Naive B cell (primary cell): ENCODE results near the gene STIM2. TPM values are rescaled to one million over a fixed set of nuclear protein-coding genes. Genes with fewer than 3 reads are reported as not detected.
A peak's percentile ranks its signal among the peaks of the same experiment; 100 is the strongest.

Experiments used
- ATAC-seq, 2 donors: fragments of 150-1000 bp; cut with Tn5 transposase; 2 replicates each; pipeline ENCODE4 v1.10.0; 2021; ENCODE audit warnings: low read depth in 2 of 2, mild to moderate bottlenecking in 2 of 2, moderate library complexity in 2 of 2
- DNase-seq: peaks from one replicate; pipeline ENCODE4 v3.0.0; 2022
- H3K27ac Mint-ChIP-seq, 6 donors: one replicate each; pipeline ENCODE4 v1.8.0; 2020 to 2022; ENCODE audit warnings: mild to moderate bottlenecking in 6 of 6, mixed read lengths in 6 of 6, moderate library complexity in 5 of 6, inconsistent platforms in 2 of 6
- H3K27me3 Mint-ChIP-seq, 3 donors: one replicate each; pipeline ENCODE4 v1.8.0; 2021 to 2022; ENCODE audit warnings: mixed read lengths in 3 of 3, mild to moderate bottlenecking in 1 of 3
- H3K36me3 Mint-ChIP-seq, 2 donors: one replicate each; pipeline ENCODE4 v1.8.0; 2020 to 2022; ENCODE audit warnings: mixed read lengths in 2 of 2, inconsistent platforms in 1 of 2, mild to moderate bottlenecking in 1 of 2
- H3K4me1 Mint-ChIP-seq, 3 donors: one replicate each; pipeline ENCODE4 v1.8.0; 2020 to 2022; ENCODE audit warnings: mixed read lengths in 3 of 3, inconsistent platforms in 1 of 3, mild to moderate bottlenecking in 1 of 3, moderate library complexity in 1 of 3
- H3K4me3 Mint-ChIP-seq, 8 donors: one replicate each; pipeline ENCODE4 v1.8.0; 2020 to 2022; ENCODE audit warnings: mild to moderate bottlenecking in 8 of 8, mixed read lengths in 8 of 8, moderate library complexity in 8 of 8, inconsistent platforms in 2 of 8
- H3K9me3 Mint-ChIP-seq, 7 donors: one replicate each; pipeline ENCODE4 v1.8.0; 2020 to 2022; ENCODE audit warnings: mixed read lengths in 7 of 7, mild to moderate bottlenecking in 5 of 7, inconsistent platforms in 2 of 7, moderate library complexity in 1 of 7
- polyA plus RNA-seq, 6 donors: library from polyadenylated mRNA; unstranded; fragments of 300-500 nt; fragmentation: Illumina TruSeq; gene quantifications; one replicate each; pipeline ENCODE4 v1.2.3, GENCODE V29; 2021; ENCODE audit warnings: low read depth in 6 of 6

The STIM2 gene
- polyA plus RNA-seq, 6 donors from 2014 or later, result 35.5 to 63.2 (median 46.0) TPM

GRCh38 chr4:26935397-26935796 is 74.8 kb downstream of the STIM2 start:
- Mint-ChIP-seq H3K27ac (peak overlapping the region; percentile 7 to 76 (median 64)), H3K4me1 (peaks cover 40 to 69% (median 58%) of the 10 kb centered on the region in 3 donors), H3K4me3 (no peak overlapping the region), H3K9me3 (no peaks in the 10 kb centered on the region), H3K27me3 (no peaks in the 10 kb centered on the region), H3K36me3 (no peaks in the 10 kb centered on the region)
- DNase-seq (no peak), ATAC-seq (no peak)

- ATAC-seq, result no peak
- Mint-ChIP-seq H3K4me1 (peaks cover 44 to 69% (median 65%) of the 10 kb centered on the region in 3 donors), H3K4me3 (peak overlapping the region in 1 of 8 donors; percentile 4)
These were observed 75.8 kb downstream of the STIM2 start for GRCh38 chr4:26936284-26937065.

GRCh38 chr4:26937139-26937538 is 76.5 kb downstream of the STIM2 start:
- no peaks in the 10 kb centered on the region for H3K27me3 Mint-ChIP-seq
- peak; percentile 33 for DNase-seq
- peaks cover 45 to 72% (median 71%) of the 10 kb centered on the region in 3 donors for H3K4me1 Mint-ChIP-seq
- H3K9me3 Mint-ChIP-seq, result no peaks in the 10 kb centered on the region
- peak; percentile 86 to 90 for ATAC-seq
- H3K27ac Mint-ChIP-seq, result peak overlapping the region in 2 of 6 donors; percentile 61 to 63
- H3K4me3 Mint-ChIP-seq, result peak overlapping the region in 2 of 8 donors; percentile 4 to 44
- H3K36me3 Mint-ChIP-seq, result no peaks in the 10 kb centered on the region

More at GRCh38 chr4:26936284-26937065, 75.8 kb downstream of the STIM2 start:
- Mint-ChIP-seq H3K27me3 (no peaks in the 10 kb centered on the region), H3K9me3 (no peaks in the 10 kb centered on the region), H3K27ac (peak overlapping the region; percentile 7 to 87 (median 64)), H3K36me3 (no peaks in the 10 kb centered on the region)
- DNase-seq, result no peak

GRCh38 chr4:26937567-26937966 is 76.9 kb downstream of the STIM2 start:
- no peaks in the 10 kb centered on the region for H3K36me3 Mint-ChIP-seq
- no peak overlapping the region for H3K4me3 Mint-ChIP-seq
- no peak for ATAC-seq
- H3K27ac Mint-ChIP-seq, result peak overlapping the region in 2 of 6 donors; percentile 16 to 61
- H3K4me1 Mint-ChIP-seq, result peaks cover 49 to 74% (median 74%) of the 10 kb centered on the region in 3 donors
- DNase-seq, result no peak
- H3K27me3 Mint-ChIP-seq, result no peaks in the 10 kb centered on the region
- no peaks in the 10 kb centered on the region for H3K9me3 Mint-ChIP-seq

DNA sequence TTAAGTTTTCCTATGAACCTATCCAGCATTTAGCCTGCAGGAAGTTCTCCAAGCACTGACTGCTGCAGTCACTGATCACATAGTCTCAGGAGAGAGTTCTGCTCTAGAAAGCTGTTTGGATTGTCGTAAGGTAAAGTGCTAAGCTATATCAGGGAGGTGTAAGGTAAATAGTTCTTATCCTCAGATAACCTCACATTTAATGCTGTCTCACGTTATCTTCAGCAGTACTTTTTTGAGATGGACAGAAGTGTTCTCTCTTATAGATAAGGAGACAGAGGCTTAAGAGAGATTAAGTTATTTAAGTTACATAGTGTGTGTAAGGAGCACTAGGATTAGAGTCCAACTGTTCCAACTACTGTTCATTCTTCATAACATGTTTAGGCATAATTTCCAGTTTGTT is 77.9 kb downstream of the STIM2 start:
- no peaks in the 10 kb centered on the region for H3K9me3 Mint-ChIP-seq

GRCh38 chr4:26941951-26942350 is 81.3 kb downstream of the STIM2 start:
- Mint-ChIP-seq H3K27me3 (no peaks in the 10 kb centered on the region), H3K36me3 (peaks cover 6 to 7% of the 10 kb centered on the region in 2 donors), H3K27ac (peak overlapping the region in 3 of 6 donors; percentile 1 to 19 (median 15)), H3K4me3 (peak overlapping the region in 1 of 8 donors; percentile 12), H3K4me1 (peaks cover 52 to 80% (median 67%) of the 10 kb centered on the region in 3 donors), H3K9me3 (peaks cover 0 to 15% (median 5%) of the 10 kb centered on the region in 7 donors)
- DNase-seq, result no peak
- ATAC-seq, result no peak

More for the DNA sequence above, 77.9 kb downstream of the STIM2 start:
- H3K27ac Mint-ChIP-seq, result peak overlapping the region in 1 of 6 donors; percentile 27
- H3K36me3 Mint-ChIP-seq, result no peaks in the 10 kb centered on the region
- H3K27me3 Mint-ChIP-seq, result no peaks in the 10 kb centered on the region
- DNase-seq, result no peak
- peaks cover 50 to 78% (median 78%) of the 10 kb centered on the region in 3 donors for H3K4me1 Mint-ChIP-seq
- no peak for ATAC-seq
- no peak overlapping the region for H3K4me3 Mint-ChIP-seq

- ATAC-seq (no peak), DNase-seq (no peak)
- Mint-ChIP-seq H3K36me3 (peaks cover 7 to 11% of the 10 kb centered on the region in 2 donors), H3K27ac (peak overlapping the region in 5 of 6 donors; percentile 14 to 79 (median 21)), H3K4me3 (no peak overlapping the region), H3K4me1 (peaks cover 45 to 77% (median 70%) of the 10 kb centered on the region in 3 donors), H3K9me3 (peaks cover 0 to 15% (median 5%) of the 10 kb centered on the region in 7 donors), H3K27me3 (no peaks in the 10 kb centered on the region)
These were observed 82.2 kb downstream of the STIM2 start for GRCh38 chr4:26942871-26943270.

DNA sequence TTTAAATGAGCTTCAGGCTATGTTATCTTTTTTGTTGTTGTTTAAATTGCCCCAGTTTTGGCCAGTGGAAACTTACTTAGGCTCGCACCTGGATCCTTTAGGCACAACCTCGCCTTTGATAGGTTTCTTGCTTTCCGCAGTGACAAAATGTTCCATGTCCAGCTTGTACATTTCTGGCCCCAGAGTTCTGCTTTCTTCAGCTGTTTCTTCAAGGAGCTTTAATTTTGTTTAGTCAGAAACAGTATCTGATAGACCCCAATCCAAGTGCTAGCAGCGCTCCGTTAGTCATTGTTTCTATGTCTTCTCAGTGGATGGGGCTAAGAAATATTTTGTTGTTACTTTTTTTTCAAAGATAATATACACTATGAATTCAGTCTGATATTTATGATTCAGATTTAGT is 82.8 kb downstream of the STIM2 start:
- Mint-ChIP-seq H3K4me1 (peaks cover 49 to 81% (median 75%) of the 10 kb centered on the region in 3 donors), H3K27me3 (no peaks in the 10 kb centered on the region), H3K27ac (peak overlapping the region in 2 of 6 donors; percentile 53 to 72), H3K4me3 (no peak overlapping the region), H3K36me3 (peaks cover 7 to 16% of the 10 kb centered on the region in 2 donors), H3K9me3 (peaks cover 0 to 15% (median 5%) of the 10 kb centered on the region in 7 donors)
- DNase-seq (no peak), ATAC-seq (no peak)

DNA sequence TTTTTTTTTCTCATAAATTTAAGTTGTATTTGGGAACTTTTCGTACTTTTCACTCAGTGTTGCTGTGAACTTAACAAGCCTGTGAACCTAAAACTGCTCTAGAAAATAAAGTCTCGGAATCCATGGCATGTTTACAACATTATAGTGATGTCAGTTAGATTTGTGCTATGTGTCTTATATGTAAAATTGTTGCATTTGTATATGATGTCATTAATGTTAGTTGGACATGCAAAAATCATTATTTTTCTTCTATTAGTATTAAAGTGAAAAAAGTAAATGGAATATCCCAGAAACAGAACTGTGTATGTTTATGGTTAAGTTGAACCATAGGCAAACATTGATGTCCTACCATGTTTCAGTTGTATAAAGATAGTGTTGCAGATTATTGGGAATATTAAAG is 85.2 kb downstream of the STIM2 start:
- peaks cover 44 to 59% (median 58%) of the 10 kb centered on the region in 3 donors for H3K4me1 Mint-ChIP-seq
- H3K27me3 Mint-ChIP-seq, result no peaks in the 10 kb centered on the region
- H3K9me3 Mint-ChIP-seq, result peaks cover 3 to 24% (median 10%) of the 10 kb centered on the region in 7 donors
- peaks cover 7 to 16% of the 10 kb centered on the region in 2 donors for H3K36me3 Mint-ChIP-seq
- ATAC-seq (no peak), DNase-seq (no peak)
- peak overlapping the region in 3 of 6 donors; percentile 4 to 79 (median 22) for H3K27ac Mint-ChIP-seq
- H3K4me3 Mint-ChIP-seq, result no peak overlapping the region

DNA sequence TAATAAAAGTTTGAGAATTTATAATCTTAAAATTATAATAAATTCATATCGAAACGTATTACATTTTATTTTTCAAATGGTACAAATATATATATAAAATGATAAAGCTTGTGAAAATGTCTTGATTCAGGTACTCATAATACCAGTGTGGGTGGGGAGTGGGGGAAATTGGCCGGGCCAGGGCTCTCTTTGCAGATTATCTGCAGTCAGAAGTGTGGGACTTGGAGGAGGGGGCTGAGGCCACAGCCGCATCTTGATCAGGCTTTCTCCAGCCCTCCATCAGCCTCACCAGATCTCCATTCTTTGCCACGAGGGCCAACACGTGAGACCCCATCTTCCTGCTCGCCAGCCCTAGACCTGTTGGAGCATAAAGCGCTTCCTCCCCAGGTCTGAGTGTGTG is 86.7 kb downstream of the STIM2 start:
- peaks cover 3 to 31% (median 10%) of the 10 kb centered on the region in 7 donors for H3K9me3 Mint-ChIP-seq
- peak overlapping the region in 4 of 6 donors; percentile 53 to 89 (median 60) for H3K27ac Mint-ChIP-seq
- ATAC-seq (no peak), DNase-seq (no peak)
- no peak overlapping the region for H3K4me3 Mint-ChIP-seq
- H3K4me1 Mint-ChIP-seq, result peaks cover 33 to 54% (median 54%) of the 10 kb centered on the region in 3 donors
- peaks cover 7 to 16% of the 10 kb centered on the region in 2 donors for H3K36me3 Mint-ChIP-seq
- H3K27me3 Mint-ChIP-seq, result no peaks in the 10 kb centered on the region

DNA sequence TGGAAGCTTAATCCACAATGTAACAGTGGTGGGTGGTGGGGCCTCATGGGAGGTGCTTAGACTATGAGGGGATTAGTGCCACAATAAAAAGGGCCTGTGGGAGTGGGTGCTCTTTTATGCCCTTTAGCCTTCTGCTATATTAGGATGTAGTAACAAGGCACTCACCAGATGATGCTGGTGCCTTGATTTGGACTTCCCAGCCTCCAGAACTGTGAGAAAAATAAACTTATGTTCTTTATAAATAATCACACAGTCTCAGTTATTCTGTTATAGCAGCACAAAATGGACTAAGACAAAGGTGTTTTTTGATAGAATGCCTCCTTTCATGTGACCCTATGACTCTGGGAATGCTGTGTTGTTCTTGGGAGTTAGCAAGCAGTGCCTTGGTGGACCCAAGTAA is 89.8 kb downstream of the STIM2 start:
- ATAC-seq (no peak), DNase-seq (no peak)
- no peaks in the 10 kb centered on the region for H3K27me3 Mint-ChIP-seq
- no peak overlapping the region for H3K4me3 Mint-ChIP-seq
- H3K9me3 Mint-ChIP-seq, result peaks cover 2 to 23% (median 6%) of the 10 kb centered on the region in 7 donors
- H3K27ac Mint-ChIP-seq, result peak overlapping the region in 1 of 6 donors; percentile 18
- peaks cover 29 to 50% (median 48%) of the 10 kb centered on the region in 3 donors for H3K4me1 Mint-ChIP-seq
- H3K36me3 Mint-ChIP-seq, result peaks cover 0 to 10% of the 10 kb centered on the region in 2 donors

GRCh38 chr4:26952891-26953290 is 92.2 kb downstream of the STIM2 start:
- DNase-seq, result no peak
- H3K9me3 Mint-ChIP-seq, result peaks cover 2 to 16% (median 5%) of the 10 kb centered on the region in 7 donors
- peak overlapping the region in 5 of 6 donors; percentile 7 to 89 (median 70) for H3K27ac Mint-ChIP-seq
- ATAC-seq, result no peak
- H3K36me3 Mint-ChIP-seq, result peaks cover 0 to 4% of the 10 kb centered on the region in 2 donors
- H3K4me3 Mint-ChIP-seq, result no peak overlapping the region
- H3K4me1 Mint-ChIP-seq, result peaks cover 23 to 45% (median 31%) of the 10 kb centered on the region in 3 donors
- no peaks in the 10 kb centered on the region for H3K27me3 Mint-ChIP-seq

DNA sequence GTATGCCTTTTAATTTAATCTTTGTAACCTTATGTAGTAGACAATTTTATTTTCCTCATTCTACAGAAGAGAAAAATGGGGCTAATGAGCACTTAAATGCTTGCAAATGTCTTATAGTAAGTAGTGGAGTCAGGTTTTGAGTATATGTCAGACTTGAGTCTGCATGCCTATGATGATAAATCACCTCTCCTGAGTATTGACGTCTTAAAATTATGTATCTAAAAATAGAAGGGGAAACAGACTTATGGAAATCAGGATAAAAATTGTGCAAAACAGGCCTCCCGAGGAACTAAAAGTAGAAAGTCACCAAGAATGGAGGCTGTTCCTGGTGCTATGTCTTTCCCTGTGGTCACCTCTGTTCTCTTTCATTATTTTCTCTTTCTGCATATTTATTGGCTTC is 92.7 kb downstream of the STIM2 start:
- H3K9me3 Mint-ChIP-seq, result peaks cover 2 to 16% (median 5%) of the 10 kb centered on the region in 7 donors
- H3K4me3 Mint-ChIP-seq, result peak overlapping the region in 6 of 8 donors; percentile 34 to 74 (median 62)
- H3K27me3 Mint-ChIP-seq, result no peaks in the 10 kb centered on the region
- H3K36me3 Mint-ChIP-seq, result peaks cover 2 to 4% of the 10 kb centered on the region in 2 donors
- H3K4me1 Mint-ChIP-seq, result peaks cover 18 to 40% (median 27%) of the 10 kb centered on the region in 3 donors
- ATAC-seq (no peak), DNase-seq (no peak)
- peak overlapping the region; percentile 48 to 89 (median 64) for H3K27ac Mint-ChIP-seq
